Activated CD8-positive, alpha-beta memory T cell treated with anti-CD3 and anti-CD28 coated beads for 36 hours (primary cell): ENCODE results near the gene EFCAB6. TPM values are rescaled to one million over a fixed set of nuclear protein-coding genes. Genes with fewer than 3 reads are reported as not detected.

Source experiments
- CTCF ChIA-PET: fragments of 350-600 bp; sonication (Branson Sonifier 250); formaldehyde crosslinking; loops from one replicate; lab custom pipeline; 2021; ENCODE audit warnings: antibody characterized with exemption; lab: Charles Lee
- POLR2A ChIA-PET: fragments of 350-600 bp; sonication (Branson Sonifier 250); formaldehyde crosslinking; loops from one replicate; lab custom pipeline; 2021; ENCODE audit warnings: antibody characterized with exemption; lab: Charles Lee
- total RNA-seq, 2 experiments: library from RNA; stranded (reverse); gene quantifications; one replicate each; pipeline ENCODE4 v1.2.3, GENCODE V29; 2021

Gene EFCAB6
- total RNA-seq, 2 experiments from 2014 or later = 0.42 to 0.44 TPM

DNA sequence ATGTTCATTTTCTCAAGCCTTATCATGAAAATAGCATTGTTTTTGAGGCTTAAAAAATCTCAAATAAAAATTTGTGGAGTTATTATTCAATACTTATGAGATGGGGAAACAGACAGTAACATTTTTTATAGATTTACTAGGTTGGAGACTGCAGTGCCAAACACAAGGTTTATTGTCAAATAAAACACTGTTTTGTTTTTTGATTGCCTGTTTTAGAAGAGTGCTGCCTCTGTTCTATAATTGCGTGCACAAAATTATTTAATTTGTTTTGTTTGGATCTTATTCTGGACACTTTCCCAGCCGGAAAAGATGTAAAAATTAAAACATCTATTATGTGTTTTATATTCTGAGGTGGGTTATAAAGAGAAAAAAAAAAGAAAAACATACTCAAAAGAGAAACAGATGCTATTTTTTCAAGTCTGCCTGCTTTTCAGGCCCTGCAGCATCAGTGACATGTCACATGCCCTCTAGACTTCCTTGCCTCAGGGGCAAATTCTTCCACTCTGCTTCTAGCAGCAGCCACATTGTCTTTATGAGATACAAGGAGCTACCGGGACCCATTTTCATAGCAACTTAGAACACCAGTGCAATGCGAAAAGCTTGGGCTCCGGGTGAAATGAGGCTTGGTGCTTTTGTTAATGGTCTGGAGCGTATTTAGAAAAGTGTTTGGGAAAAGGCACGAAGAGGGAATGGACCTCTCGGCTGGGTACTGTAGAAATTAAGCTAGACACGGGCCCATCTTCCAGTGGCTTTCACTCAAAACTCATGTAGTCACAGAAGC is 77.5 kb downstream of the EFCAB6 start:
- ChIA-PET CTCF (no interaction called here), POLR2A (no interaction called here)

DNA sequence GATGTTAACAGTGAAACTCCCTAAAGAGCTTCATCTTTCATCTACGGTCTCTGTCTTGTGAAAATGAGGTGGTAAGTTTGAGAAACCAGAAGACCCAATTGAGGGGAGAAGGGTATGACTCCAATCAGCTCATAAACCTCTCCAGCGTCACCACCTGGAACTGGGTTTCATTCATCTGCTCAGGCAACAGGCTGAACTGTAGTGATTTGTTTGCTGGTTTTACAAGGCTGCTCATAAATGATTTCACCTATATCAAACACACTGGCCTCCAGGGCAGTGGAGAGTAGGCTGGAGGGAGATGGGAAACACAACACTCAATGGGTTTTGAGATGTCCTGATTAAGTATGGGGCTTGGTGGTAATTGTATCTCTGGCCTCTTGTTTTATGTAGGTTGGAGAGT is 79.0 kb downstream of the EFCAB6 start:
- ChIA-PET POLR2A (no interaction called here), CTCF (no interaction called here)

DNA sequence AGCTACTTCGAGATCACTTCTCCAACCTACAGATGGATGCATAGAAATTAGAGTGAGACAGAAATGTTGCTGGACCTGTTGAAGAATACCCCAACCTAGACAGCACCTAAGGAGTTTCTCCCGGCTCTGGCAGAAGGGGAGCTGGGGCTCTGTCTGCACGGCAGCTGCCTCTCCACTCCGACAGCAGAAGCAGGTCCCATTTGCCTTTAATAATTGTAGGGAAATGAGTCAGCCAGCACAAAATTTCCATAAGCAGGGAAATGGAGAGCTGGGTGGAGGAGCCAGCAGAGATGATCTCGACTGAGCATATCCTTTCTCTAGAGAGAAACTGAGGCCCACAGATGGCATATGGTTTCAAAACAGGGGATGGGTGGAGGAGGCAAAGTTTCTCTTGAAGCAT is 80.1 kb downstream of the EFCAB6 start:
- ChIA-PET POLR2A (no interaction called here), CTCF (no interaction called here)

DNA sequence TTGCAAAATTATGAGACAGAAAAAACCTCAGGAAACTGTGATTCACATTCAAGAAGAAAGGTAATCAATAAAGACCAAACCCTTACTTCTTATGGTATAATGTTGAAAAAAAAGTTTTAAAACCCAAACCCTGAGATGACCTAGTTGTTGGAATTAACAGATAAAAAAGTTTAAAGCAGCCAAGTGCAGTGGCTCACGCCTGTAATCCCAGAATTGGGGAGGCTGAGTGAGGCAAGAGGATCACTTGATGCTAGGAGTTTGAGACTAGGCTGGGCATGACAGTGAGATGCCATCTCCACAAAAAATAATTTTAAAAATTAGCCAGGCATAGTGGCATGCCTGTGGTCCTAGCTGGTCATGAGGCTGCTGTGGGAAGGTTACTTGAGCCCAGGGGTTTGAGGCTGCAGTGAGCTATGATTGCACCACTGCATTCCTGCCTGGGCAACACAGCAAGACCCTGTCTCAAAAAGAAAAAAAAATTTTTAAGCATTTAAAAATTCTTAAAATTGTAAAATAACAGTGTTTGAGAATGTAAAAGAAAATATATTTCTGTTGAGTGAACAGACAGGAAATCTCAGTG is 85.1 kb downstream of the EFCAB6 start:
- POLR2A ChIA-PET = no interaction called here
- CTCF ChIA-PET = no interaction called here

DNA sequence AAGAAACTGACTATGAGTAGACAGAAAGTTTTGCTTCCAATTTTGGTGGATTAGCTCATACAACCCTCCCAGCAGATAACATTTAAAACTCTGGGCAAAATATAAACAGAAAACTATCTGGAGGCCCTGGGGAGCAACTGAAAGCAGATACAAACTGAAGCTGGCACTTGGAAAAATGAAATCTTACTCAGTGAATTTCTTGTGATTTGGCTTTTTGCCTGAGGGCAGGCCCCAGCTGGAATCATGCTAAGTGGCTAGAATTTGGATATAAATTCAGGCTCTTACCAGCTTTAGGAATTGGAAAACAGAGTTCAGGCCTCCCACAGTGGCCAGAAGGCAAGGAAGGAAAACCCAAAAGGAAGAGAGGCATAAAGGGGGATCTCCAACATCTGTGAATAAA is 85.8 kb downstream of the EFCAB6 start:
- CTCF ChIA-PET = no interaction called here

DNA sequence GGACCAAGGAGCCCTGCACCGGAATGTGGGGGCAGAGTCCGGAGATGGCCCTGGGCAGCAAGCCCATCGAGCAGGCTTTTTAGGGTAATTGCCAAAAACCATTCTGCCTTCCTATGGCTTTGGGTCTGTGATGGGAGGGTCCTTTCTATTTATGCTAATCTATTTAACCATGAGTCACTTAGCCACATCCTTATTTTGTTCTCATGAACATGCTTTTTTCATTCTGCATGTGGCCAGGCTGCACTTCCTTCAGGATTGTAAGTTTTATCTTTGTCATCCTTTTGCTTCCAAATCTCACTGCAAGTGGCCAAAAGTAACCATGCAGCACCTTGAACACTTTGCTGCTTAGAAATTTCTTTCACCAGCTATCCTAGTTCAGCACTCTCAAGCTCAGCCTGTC is 88.3 kb downstream of the EFCAB6 start:
- ChIA-PET CTCF (no interaction called here), POLR2A (interaction anchor here (0.6 kb wide), 1 partner anchor 58 kb away, joined by 9 read pairs; no protein-coding TSS in a partner anchor)

More for the DNA sequence above, 85.8 kb downstream of the EFCAB6 start:
- POLR2A ChIA-PET = no interaction called here

DNA sequence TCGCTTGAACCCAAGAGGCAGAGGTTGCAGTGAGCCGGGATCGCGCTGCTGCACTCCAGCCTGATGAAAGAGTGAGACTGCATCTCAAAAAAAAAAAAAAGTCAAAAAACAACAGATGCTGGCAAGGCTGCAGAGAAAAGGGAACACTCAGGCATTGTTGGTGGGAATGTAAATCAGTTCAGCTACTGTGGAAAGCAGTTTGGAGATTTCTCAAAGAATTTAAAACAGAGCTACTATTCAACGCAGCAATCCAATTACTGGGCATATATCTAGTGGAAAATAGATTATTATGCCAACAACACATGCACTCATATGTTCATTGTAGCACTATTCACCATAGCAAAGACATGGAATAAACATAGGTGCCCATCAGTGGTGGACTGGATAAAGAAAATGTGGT is 89.7 kb downstream of the EFCAB6 start:
- ChIA-PET POLR2A (interaction anchor here (0.7 kb wide), 1 partner anchor 373 kb away, joined by 3 read pairs; no protein-coding TSS in a partner anchor), CTCF (no interaction called here)

DNA sequence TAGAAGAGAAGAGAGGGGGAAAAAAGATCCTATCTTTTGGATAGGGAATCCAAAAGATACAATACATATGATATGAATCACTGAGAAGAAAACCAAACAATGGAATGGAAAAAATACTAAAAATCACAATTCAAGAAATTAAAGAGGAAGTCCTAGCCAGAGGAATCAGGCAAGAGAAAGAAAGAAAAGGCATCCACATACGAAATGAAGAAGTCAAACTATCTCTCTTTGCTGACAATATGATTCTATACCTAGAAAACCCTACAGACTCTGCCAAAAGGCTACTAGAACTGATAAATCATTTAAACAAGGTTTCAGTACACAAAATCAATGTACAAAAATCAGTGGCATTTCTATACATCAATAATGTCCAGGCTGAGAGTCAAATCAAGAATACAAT is 91.4 kb downstream of the EFCAB6 start:
- CTCF ChIA-PET = no interaction called here

DNA sequence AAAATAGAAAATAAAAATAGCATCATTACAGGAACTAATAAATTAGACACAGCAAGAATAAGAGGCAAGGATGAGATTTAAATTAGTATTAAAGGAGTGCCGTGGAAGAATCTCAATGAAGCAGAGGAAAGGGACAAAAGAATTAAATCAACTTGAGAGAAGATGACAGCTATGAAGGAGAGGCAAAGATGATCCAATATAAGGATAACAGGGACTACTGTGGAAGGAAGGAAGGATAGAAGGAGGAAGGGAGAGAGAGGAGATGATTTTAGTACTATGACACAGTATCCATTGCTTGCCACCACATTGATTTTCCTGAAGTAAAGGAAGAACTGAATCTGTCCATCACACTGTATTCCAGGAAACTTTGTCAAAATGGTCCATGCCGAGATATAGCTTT is 98.0 kb downstream of the EFCAB6 start:
- ChIA-PET POLR2A (no interaction called here), CTCF (no interaction called here)

More for the DNA sequence above, 91.4 kb downstream of the EFCAB6 start:
- POLR2A ChIA-PET = no interaction called here

DNA sequence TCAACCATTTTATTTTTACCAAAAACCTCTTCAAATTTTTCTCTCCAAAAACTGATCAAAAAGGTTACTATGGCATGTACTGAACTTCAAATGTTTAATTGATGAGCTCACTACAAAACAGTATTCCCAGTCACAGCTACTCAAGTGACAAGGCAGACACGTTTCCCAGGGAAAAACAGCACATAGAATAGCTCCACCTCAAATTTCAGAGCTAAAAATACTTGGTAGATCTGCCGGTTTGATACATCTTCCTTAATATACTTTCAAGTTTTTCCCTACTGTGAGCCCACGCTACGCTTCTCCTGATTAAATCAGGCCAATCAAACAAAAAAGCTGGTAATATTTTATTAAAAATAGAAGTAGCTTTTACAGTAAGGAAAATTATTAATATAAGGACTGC is 100.4 kb downstream of the EFCAB6 start:
- CTCF ChIA-PET = no interaction called here
- POLR2A ChIA-PET = no interaction called here

DNA sequence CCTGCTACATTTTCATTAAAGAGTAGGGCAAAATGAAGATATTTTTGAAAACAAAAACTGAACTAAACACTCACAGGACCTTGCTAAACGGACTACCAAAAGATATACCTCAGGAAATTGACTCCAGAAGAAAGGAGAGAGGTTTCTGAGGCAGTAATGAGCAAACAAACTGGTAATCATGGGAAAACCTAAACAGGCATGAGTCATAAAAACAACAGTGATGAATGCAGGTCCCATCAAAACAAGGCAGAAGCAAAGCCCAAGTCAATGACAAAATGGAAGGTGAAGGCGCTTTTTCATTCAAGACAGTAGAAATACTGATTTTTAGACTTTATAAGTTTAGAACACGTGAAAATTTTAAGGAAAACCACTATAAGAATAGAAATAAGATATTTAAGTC is 104.5 kb downstream of the EFCAB6 start:
- ChIA-PET CTCF (no interaction called here), POLR2A (no interaction called here)

DNA sequence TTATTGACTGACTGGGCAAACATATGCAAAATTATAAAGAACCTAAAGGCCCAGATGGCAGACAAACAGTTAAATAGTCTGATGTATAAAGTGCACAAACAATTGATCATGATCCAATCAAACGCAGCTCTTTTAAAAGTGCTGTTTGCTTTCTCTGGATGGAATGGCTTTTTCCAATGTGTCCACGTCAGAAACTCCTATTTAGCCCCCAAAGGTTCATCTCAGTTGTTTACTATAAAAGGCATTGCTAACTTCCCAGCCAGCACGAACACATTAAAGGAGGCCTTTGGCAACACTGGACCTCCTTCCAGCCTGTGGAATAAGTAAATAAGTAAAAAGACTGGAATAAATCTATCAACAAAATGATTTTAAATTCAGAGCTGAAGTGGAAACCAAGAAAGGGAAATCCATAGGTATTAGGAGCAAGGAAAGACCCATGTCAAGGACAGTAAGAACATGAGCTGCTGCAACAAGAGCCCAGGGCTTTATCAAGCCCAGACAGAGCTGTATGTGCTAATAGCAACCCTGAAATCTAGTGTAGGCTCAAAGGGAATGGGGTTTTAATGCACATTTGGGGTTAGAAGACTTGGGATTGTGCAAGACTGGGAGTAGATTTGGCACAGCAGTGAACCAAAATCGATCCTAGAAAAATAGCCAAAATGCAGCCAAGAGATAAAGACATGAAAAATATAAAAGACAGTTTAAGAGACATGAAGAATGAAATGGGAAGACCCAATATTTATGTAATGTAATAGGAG is 105.4 kb downstream of the EFCAB6 start:
- POLR2A ChIA-PET = no interaction called here

DNA sequence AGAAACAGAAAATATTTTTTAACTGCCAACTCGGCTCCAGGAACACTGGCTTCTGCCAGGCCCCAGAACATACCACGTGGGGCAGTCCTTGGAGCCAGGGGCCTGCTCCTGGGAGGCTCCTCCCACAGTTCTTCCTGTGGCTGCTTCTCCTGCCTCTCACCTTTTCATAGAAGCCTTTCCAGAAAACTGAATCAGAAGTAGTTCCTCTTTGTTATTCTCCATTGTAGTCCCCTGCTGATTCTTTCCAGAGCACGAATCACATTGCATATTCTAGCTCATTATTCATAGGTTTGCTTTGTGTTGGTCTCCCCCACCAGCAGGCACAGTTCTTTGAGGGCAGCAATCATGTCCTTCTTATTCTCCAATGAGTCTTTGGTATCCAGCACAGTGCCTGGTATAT is 106.0 kb downstream of the EFCAB6 start:
- CTCF ChIA-PET = no interaction called here
- POLR2A ChIA-PET = no interaction called here

More for the DNA sequence above, 105.4 kb downstream of the EFCAB6 start:
- CTCF ChIA-PET = no interaction called here

DNA sequence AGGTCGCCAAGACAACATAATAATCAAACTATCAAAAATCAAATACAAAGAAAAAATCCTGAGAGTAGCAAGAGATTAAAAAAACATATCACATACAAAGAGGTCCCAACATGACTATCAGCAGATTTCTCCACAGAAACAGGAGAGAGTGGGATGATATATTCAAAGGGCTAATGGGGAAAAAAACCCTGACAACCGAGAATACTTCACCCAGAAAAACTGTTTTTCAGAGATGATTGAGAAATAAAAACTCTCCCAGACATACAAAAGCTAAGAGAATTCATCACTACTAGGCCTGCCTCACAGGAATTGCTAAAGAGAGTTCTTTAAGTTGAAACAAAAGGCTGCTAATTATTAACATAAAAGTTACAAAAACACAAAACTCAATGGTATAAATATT is 108.1 kb downstream of the EFCAB6 start:
- ChIA-PET CTCF (no interaction called here), POLR2A (interaction anchor here (0.7 kb wide), 1 partner anchor 64 kb away, joined by 3 read pairs; no protein-coding TSS in a partner anchor)

DNA sequence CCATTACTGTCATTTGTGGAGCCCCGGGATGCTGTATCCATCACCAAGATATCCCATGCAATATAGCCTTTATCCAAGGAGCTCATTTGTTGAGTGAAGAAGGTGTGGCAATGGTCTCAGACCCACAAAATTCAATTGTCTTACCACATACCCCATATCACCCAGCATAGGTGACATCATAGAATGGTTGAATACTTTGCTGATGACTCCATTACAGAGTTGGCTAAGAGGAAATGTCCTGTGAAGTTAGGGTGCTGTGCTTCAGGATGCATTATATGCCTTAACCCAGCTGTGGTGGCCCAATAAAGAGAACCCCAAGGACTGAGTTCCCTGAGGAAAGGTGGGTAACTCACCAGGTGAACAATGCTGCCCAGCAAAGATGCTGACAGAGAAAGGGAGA is 113.7 kb downstream of the EFCAB6 start:
- POLR2A ChIA-PET = no interaction called here
- CTCF ChIA-PET = no interaction called here

DNA sequence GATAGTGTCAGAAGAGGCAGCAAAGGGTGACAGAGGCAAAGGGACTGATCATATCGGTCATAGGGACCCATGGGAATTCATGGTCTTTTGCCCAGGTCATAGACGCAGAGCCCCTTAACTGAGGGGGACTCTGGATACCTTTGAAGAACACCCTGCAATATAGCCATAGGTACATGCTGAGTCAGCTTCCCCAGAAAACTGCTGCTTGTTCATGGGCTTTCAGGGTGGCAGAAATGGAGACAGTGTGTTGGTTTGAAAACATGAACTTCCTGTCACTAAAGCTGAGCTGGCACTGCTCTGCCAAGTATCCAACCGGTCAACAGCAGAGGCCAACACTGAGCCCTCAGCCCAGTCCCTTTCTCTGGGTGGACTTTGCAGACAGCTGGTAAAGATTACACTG is 114.2 kb downstream of the EFCAB6 start:
- POLR2A ChIA-PET = no interaction called here
- CTCF ChIA-PET = no interaction called here

DNA sequence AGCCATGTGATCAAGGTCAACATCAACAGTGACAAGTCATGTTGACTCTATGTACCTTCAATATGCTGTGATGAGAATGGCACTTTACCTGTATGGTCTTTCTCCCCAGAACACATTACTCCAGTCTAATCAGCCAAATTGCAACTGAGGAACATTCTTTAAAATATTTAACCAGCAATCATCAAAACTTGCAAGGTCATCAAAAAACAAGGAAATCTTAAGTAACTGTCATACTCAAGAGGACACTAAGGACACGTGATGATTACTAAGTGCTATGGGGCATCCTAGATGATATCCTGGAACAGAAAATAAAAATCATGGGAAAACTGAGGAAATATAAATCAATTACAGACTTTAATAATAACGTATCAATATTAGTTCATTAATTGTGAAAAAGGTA is 118.9 kb downstream of the EFCAB6 start:
- POLR2A ChIA-PET = no interaction called here
- CTCF ChIA-PET = no interaction called here

DNA sequence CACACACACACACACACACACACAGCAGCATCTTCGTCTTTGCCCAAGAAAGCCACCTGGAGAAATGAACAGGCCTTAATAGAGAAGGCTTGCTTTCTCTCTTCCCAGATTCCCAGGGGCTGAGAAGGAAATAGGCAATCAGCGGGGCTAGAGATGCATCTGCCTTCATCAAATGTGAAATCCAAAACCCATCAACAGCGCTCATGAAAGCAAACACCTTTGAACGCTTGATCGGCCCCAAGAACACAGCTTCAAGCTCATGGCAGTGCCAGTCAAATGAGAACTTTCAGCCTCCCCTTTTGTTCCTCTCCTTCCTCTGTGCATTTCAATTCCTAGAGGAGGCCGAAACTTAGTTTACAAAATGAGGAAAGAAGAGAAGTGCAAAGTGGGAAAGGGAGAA is 122.7 kb downstream of the EFCAB6 start:
- ChIA-PET POLR2A (no interaction called here), CTCF (no interaction called here)

DNA sequence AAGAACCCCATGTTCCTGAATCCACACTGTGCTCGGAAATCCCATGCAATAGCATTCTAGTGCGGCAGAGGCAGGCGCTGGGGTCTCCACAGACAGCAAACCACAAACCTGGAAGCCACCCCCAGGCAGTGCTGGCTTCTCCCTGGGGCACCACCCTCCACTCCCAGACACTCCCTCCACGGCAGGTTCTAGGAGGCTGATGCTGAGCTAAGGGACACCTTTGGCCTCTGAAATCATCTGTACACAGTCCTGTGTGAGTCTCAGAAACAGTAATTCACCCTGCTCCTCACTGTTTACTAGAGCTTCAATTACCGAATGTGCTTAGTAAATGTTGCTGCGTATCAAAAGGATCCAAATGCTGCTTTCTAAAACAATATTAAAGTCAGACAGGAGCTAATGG is 129.3 kb downstream of the EFCAB6 start:
- POLR2A ChIA-PET = no interaction called here
- CTCF ChIA-PET = no interaction called here

DNA sequence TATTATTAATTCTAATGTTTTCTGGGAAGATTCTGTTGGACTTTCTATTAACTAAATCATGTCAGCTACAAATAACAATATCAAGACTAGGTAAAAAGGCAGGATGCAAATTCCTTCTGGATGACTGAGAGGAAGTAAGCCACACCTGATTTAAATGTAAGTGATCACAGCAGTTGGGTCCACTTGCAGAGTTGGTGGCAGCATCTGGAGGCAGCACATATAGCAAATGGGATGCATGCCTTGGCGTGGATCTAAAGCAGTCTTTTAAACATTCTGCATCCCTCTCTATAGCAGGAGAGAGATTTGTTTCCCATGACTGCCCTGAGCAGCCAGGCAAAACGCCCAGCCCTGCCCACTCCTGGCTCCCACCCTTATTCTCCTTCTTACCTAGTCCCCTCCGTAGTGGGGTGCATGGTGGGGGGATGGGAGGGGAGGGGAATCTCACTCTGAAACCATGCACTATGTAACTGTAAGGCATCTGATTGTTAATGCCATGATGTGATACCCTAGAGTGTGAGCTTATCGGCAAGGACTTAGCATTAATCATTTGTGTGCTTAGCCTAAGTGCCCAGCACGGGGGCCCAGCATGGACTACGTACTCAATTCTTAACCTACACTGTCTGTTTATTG is 130.3 kb downstream of the EFCAB6 start:
- CTCF ChIA-PET = no interaction called here
- POLR2A ChIA-PET = no interaction called here
